SU-DHL-6 (cell line): ENCODE measurements around the gene CAMK1D.

Source experiments
- H2AFZ ChIP-seq: fragments of 200-600 bp; sonication (generic); 2 replicates; pipeline ENCODE4 v1.6.1; 2014; ENCODE audit warnings: low read depth, mild to moderate bottlenecking, moderate library complexity, mixed read lengths, antibody characterized with exemption, low read length; ENCODE audit not compliant: severe bottlenecking
- H3F3A ChIP-seq: fragments of 200-600 bp; shearing (Covaris generic); 2 replicates; pipeline ENCODE4 v1.6.0; 2016; ENCODE audit warnings: antibody characterized with exemption, mild to moderate bottlenecking; ENCODE audit not compliant: insufficient read depth
- H3K27ac ChIP-seq: fragments of 200-600 bp; sonication (generic); 2 replicates; pipeline ENCODE4 v1.5.1; 2016; ENCODE audit warnings: low read depth, mild to moderate bottlenecking, low read length, moderate library complexity, mixed read lengths
- H3K27me3 ChIP-seq: fragments of 200-600 bp; sonication (generic), shearing (Covaris generic); 2 replicates; pipeline ENCODE4 v1.6.0; 2014; ENCODE audit warnings: mild to moderate bottlenecking, low read length
- H3K36me3 ChIP-seq: fragments of 200-600 bp; sonication (generic); 2 replicates; pipeline ENCODE4 v1.6.1; 2014; ENCODE audit warnings: mild to moderate bottlenecking, low read length, mixed read lengths
- H3K4me2 ChIP-seq: fragments of 300-600, 200-600 bp; shearing (Covaris generic), sonication (generic); 2 replicates; pipeline ENCODE4 v1.6.0; 2014; ENCODE audit warnings: low read length, low read depth, mild to moderate bottlenecking; ENCODE audit not compliant: poor library complexity, severe bottlenecking
- H3K4me3 ChIP-seq: fragments of 200-600 bp; sonication (generic); 2 replicates; pipeline ENCODE4 v1.5.1; 2014; ENCODE audit warnings: antibody characterized with exemption, low read length, mild to moderate bottlenecking, mixed read lengths; ENCODE audit not compliant: insufficient read depth, poor library complexity, severe bottlenecking
- H3K79me2 ChIP-seq: fragments of 200-600 bp; sonication (generic); 2 replicates; pipeline ENCODE4 v1.6.1; 2014; ENCODE audit warnings: mild to moderate bottlenecking, low read length, moderate library complexity; ENCODE audit not compliant: insufficient read depth
- H3K9ac ChIP-seq: fragments of 200-600 bp; sonication (generic); 2 replicates; pipeline ENCODE4 v1.7.0; 2014; ENCODE audit warnings: mild to moderate bottlenecking, low read length
- H3K9me2 ChIP-seq: fragments of 200-600 bp; sonication (generic); replicated peaks from 2 replicates; pipeline ENCODE4 v1.6.1; 2014; ENCODE audit warnings: low read length; ENCODE audit not compliant: insufficient read depth
- H3K9me3 ChIP-seq: fragments of 200-600 bp; sonication (generic); 2 replicates; pipeline ENCODE4 v1.6.1; 2014; ENCODE audit warnings: low read length, mixed read lengths; ENCODE audit not compliant: insufficient read depth
- H4K20me1 ChIP-seq: fragments of 200-600 bp; sonication (generic); 2 replicates; pipeline ENCODE4 v1.6.1; 2014; ENCODE audit warnings: low read depth, mild to moderate bottlenecking, antibody characterized with exemption, low read length, moderate library complexity, mixed read lengths
- CTCF ChIP-seq: fragments of 200-600 bp; sonication (generic); IDR thresholded peaks from one replicate; pipeline ENCODE4 v1.5.1; 2017; ENCODE audit warnings: antibody characterized with exemption, mild to moderate bottlenecking, low read length, moderate library complexity; ENCODE audit not compliant: insufficient read depth, poor library complexity, severe bottlenecking
- EZH2phosphoT487 ChIP-seq: fragments of 200-600 bp; sonication (generic), shearing (Covaris generic); conservative IDR thresholded peaks from 2 replicates; pipeline ENCODE4 v1.6.1; 2018; ENCODE audit warnings: mild to moderate bottlenecking, antibody characterized with exemption, low read length, moderate library complexity, mixed read lengths

The CAMK1D gene

GRCh38 chr10:12391206-12391605 lies 41.9 kb downstream of the CAMK1D start:
- Histone ChIP-seq H3K4me2 (no peak overlapping the region), H4K20me1 (no peaks in the 10 kb centered on the region; the same call in 1 of the 2 replicates), H3K9me3 (no peaks in the 10 kb centered on the region)

GRCh38 chr10:12393831-12394230 lies 44.5 kb downstream of the CAMK1D start:
- no peak for TF ChIP-seq CTCF
- TF ChIP-seq EZH2phosphoT487: no peak
- Histone ChIP-seq H3K9me2 (no peaks in the 10 kb centered on the region), H3K79me2 (peaks cover 98% of the 10 kb centered on the region)

More at GRCh38 chr10:12391206-12391605, 41.9 kb downstream of the CAMK1D start:
- Histone ChIP-seq H3F3A (no peaks in the 10 kb centered on the region; the same call in 1 of the 2 replicates), H3K27me3 (no peaks in the 10 kb centered on the region), H3K27ac (no peak overlapping the region), H3K9me2 (no peaks in the 10 kb centered on the region), H2AFZ (no peak overlapping the region), H3K4me3 (no peak overlapping the region), H3K36me3 (no peaks in the 10 kb centered on the region), H3K79me2 (peaks cover 97% of the 10 kb centered on the region), H3K9ac (no peak overlapping the region)
- TF ChIP-seq EZH2phosphoT487 (no peak), CTCF (no peak)

GRCh38 chr10:12394241-12395033 lies 45.1 kb downstream of the CAMK1D start:
- H3K9me2 ChIP-seq: no peaks in the 10 kb centered on the region
- H3K27me3 ChIP-seq: no peaks in the 10 kb centered on the region
- H3K9me3 ChIP-seq: no peaks in the 10 kb centered on the region
- H3K4me3 ChIP-seq: no peak overlapping the region
- TF ChIP-seq EZH2phosphoT487: no peak
- no peak for TF ChIP-seq CTCF
- H3F3A ChIP-seq: peaks cover 7% of the 10 kb centered on the region
- no peaks in the 10 kb centered on the region for H3K36me3 ChIP-seq
- peaks cover 98% of the 10 kb centered on the region for H3K79me2 ChIP-seq
- no peaks in the 10 kb centered on the region; the same call in 1 of the 2 replicates for H4K20me1 ChIP-seq
- no peak overlapping the region for H3K4me2 ChIP-seq
- no peak overlapping the region for H3K27ac ChIP-seq
- no peak overlapping the region for H3K9ac ChIP-seq
- no peak overlapping the region for H2AFZ ChIP-seq

More at GRCh38 chr10:12393831-12394230, 44.5 kb downstream of the CAMK1D start:
- H3K27me3 ChIP-seq: no peaks in the 10 kb centered on the region
- no peaks in the 10 kb centered on the region for H3K36me3 ChIP-seq
- H3F3A ChIP-seq: peaks cover 7% of the 10 kb centered on the region
- H2AFZ ChIP-seq: no peak overlapping the region
- H3K9me3 ChIP-seq: no peaks in the 10 kb centered on the region
- no peak overlapping the region for H3K4me2 ChIP-seq
- H3K4me3 ChIP-seq: no peak overlapping the region
- H4K20me1 ChIP-seq: no peaks in the 10 kb centered on the region; the same call in 1 of the 2 replicates
- H3K9ac ChIP-seq: no peak overlapping the region
- no peak overlapping the region for H3K27ac ChIP-seq
